Measurements from ENCODE around the gene LRRC52.

The LRRC52 gene

GRCh38 chr1:165524639-165525285, 19.0 kb upstream of the LRRC52 start:
- intact Hi-C loops (cut with micrococcal nuclease) = no loop called here

GRCh38 chr1:165525708-165526107, 18.1 kb upstream of the LRRC52 start:
- H3K27me3 Mint-ChIP-seq = peaks cover 13% of the 10 kb centered on the region
- no peak overlapping the region for H3K27ac Mint-ChIP-seq

More at GRCh38 chr1:165524639-165525285, 19.0 kb upstream of the LRRC52 start:
- Mint-ChIP-seq H3K4me1 (ENCODE audit: low read depth) (no peaks in the 10 kb centered on the region), H3K36me3 (ENCODE audit: low read depth) (no peaks in the 10 kb centered on the region), H3K27ac (no peak overlapping the region), H3K27me3 (peaks cover 11% of the 10 kb centered on the region), H3K9me3 (peaks cover 29% of the 10 kb centered on the region), H3K4me3 (no peak overlapping the region)

GRCh38 chr1:165527251-165528007, 16.4 kb upstream of the LRRC52 start:
- Mint-ChIP-seq H3K9me3 (peaks cover 4% of the 10 kb centered on the region), H3K27me3 (peaks cover 19% of the 10 kb centered on the region), H3K36me3 (ENCODE audit: low read depth) (no peaks in the 10 kb centered on the region), H3K4me3 (no peak overlapping the region), H3K4me1 (ENCODE audit: low read depth) (no peaks in the 10 kb centered on the region), H3K27ac (no peak overlapping the region)
- intact Hi-C loops (cut with micrococcal nuclease) = no loop called here

More at GRCh38 chr1:165525708-165526107, 18.1 kb upstream of the LRRC52 start:
- Mint-ChIP-seq H3K9me3 (peaks cover 21% of the 10 kb centered on the region), H3K36me3 (ENCODE audit: low read depth) (no peaks in the 10 kb centered on the region), H3K4me1 (ENCODE audit: low read depth) (no peaks in the 10 kb centered on the region), H3K4me3 (no peak overlapping the region)
- intact Hi-C loops (cut with micrococcal nuclease) = no loop called here

GRCh38 chr1:165531021-165531420, 12.8 kb upstream of the LRRC52 start:
- peaks cover 15% of the 10 kb centered on the region for H3K27me3 Mint-ChIP-seq
- no peaks in the 10 kb centered on the region for H3K9me3 Mint-ChIP-seq
- no peaks in the 10 kb centered on the region for H3K4me1 Mint-ChIP-seq (ENCODE audit: low read depth)
- intact Hi-C loops (cut with micrococcal nuclease) = no loop called here
- H3K27ac Mint-ChIP-seq = no peak overlapping the region
- H3K4me3 Mint-ChIP-seq = no peak overlapping the region
- H3K36me3 Mint-ChIP-seq (ENCODE audit: low read depth) = no peaks in the 10 kb centered on the region

GRCh38 chr1:165532053-165532452, 11.7 kb upstream of the LRRC52 start:
- intact Hi-C loops (cut with micrococcal nuclease) = no loop called here
- no peaks in the 10 kb centered on the region for H3K9me3 Mint-ChIP-seq
- no peaks in the 10 kb centered on the region for H3K36me3 Mint-ChIP-seq (ENCODE audit: low read depth)
- H3K27ac Mint-ChIP-seq = no peak overlapping the region
- peaks cover 13% of the 10 kb centered on the region for H3K27me3 Mint-ChIP-seq
- peaks cover 3% of the 10 kb centered on the region for H3K4me1 Mint-ChIP-seq (ENCODE audit: low read depth)
- no peak overlapping the region for H3K4me3 Mint-ChIP-seq

GRCh38 chr1:165533254-165533653, 10.5 kb upstream of the LRRC52 start:
- Mint-ChIP-seq H3K36me3 (ENCODE audit: low read depth) (no peaks in the 10 kb centered on the region), H3K4me1 (ENCODE audit: low read depth) (peaks cover 15% of the 10 kb centered on the region), H3K27ac (no peak overlapping the region), H3K9me3 (no peaks in the 10 kb centered on the region), H3K27me3 (peaks cover 13% of the 10 kb centered on the region), H3K4me3 (no peak overlapping the region)
- intact Hi-C loops (cut with micrococcal nuclease) = no loop called here

GRCh38 chr1:165536016-165536415, 7.8 kb upstream of the LRRC52 start:
- H3K27me3 Mint-ChIP-seq = peaks cover 13% of the 10 kb centered on the region
- H3K4me3 Mint-ChIP-seq = no peak overlapping the region
- intact Hi-C loops (cut with micrococcal nuclease) = no loop called here

GRCh38 chr1:165537356-165538109, 6.3 kb upstream of the LRRC52 start:
- Mint-ChIP-seq H3K27ac (no peak overlapping the region), H3K4me3 (no peak overlapping the region), H3K27me3 (peaks cover 13% of the 10 kb centered on the region), H3K36me3 (ENCODE audit: low read depth) (no peaks in the 10 kb centered on the region), H3K9me3 (no peaks in the 10 kb centered on the region), H3K4me1 (ENCODE audit: low read depth) (peaks cover 20% of the 10 kb centered on the region)
- intact Hi-C loops (cut with micrococcal nuclease) = no loop called here

More at GRCh38 chr1:165536016-165536415, 7.8 kb upstream of the LRRC52 start:
- Mint-ChIP-seq H3K4me1 (ENCODE audit: low read depth) (peaks cover 20% of the 10 kb centered on the region), H3K9me3 (no peaks in the 10 kb centered on the region), H3K27ac (no peak overlapping the region), H3K36me3 (ENCODE audit: low read depth) (no peaks in the 10 kb centered on the region)

- Mint-ChIP-seq H3K36me3 (ENCODE audit: low read depth) (no peaks in the 10 kb centered on the region), H3K9me3 (no peaks in the 10 kb centered on the region), H3K27ac (no peak overlapping the region), H3K27me3 (peaks cover 19% of the 10 kb centered on the region), H3K4me1 (ENCODE audit: low read depth) (peaks cover 20% of the 10 kb centered on the region), H3K4me3 (no peak overlapping the region)
- intact Hi-C loops (cut with micrococcal nuclease) = no loop called here
These were observed 4.5 kb upstream of the LRRC52 start for GRCh38 chr1:165539306-165539705.

- peaks cover 20% of the 10 kb centered on the region for H3K4me1 Mint-ChIP-seq (ENCODE audit: low read depth)
- no peaks in the 10 kb centered on the region for H3K9me3 Mint-ChIP-seq
- H3K36me3 Mint-ChIP-seq (ENCODE audit: low read depth) = no peaks in the 10 kb centered on the region
- no peak overlapping the region for H3K4me3 Mint-ChIP-seq
- intact Hi-C loops (cut with micrococcal nuclease) = no loop called here
- no peak overlapping the region for H3K27ac Mint-ChIP-seq
- H3K27me3 Mint-ChIP-seq = peaks cover 24% of the 10 kb centered on the region
These were observed 3.9 kb upstream of the LRRC52 start for GRCh38 chr1:165539908-165540307.

GRCh38 chr1:165542015-165542631, 1.7 kb upstream of the LRRC52 start:
- Mint-ChIP-seq H3K4me1 (ENCODE audit: low read depth) (peaks cover 16% of the 10 kb centered on the region), H3K9me3 (no peaks in the 10 kb centered on the region), H3K4me3 (no peak overlapping the region), H3K36me3 (ENCODE audit: low read depth) (no peaks in the 10 kb centered on the region), H3K27ac (no peak overlapping the region), H3K27me3 (peaks cover 37% of the 10 kb centered on the region)
- intact Hi-C loops (cut with micrococcal nuclease) = no loop called here

GRCh38 chr1:165542647-165543046, 1.2 kb upstream of the LRRC52 start:
- H3K36me3 Mint-ChIP-seq (ENCODE audit: low read depth) = no peaks in the 10 kb centered on the region
- H3K27ac Mint-ChIP-seq = no peak overlapping the region
- peaks cover 37% of the 10 kb centered on the region for H3K27me3 Mint-ChIP-seq
- peaks cover 11% of the 10 kb centered on the region for H3K4me1 Mint-ChIP-seq (ENCODE audit: low read depth)
- H3K4me3 Mint-ChIP-seq = no peak overlapping the region
- intact Hi-C loops (cut with micrococcal nuclease) = no loop called here
- H3K9me3 Mint-ChIP-seq = no peaks in the 10 kb centered on the region

GRCh38 chr1:165544996-165545395, 1.2 kb downstream of the LRRC52 start:
- Mint-ChIP-seq H3K4me3 (no peak overlapping the region), H3K27ac (no peak overlapping the region), H3K9me3 (no peaks in the 10 kb centered on the region), H3K4me1 (ENCODE audit: low read depth) (no peaks in the 10 kb centered on the region), H3K36me3 (ENCODE audit: low read depth) (no peaks in the 10 kb centered on the region), H3K27me3 (peaks cover 37% of the 10 kb centered on the region)
- intact Hi-C loops (cut with micrococcal nuclease) = no loop called here

GRCh38 chr1:165545974-165546373, 2.2 kb downstream of the LRRC52 start:
- Mint-ChIP-seq H3K9me3 (no peaks in the 10 kb centered on the region), H3K4me3 (no peak overlapping the region), H3K36me3 (ENCODE audit: low read depth) (no peaks in the 10 kb centered on the region), H3K27me3 (peaks cover 35% of the 10 kb centered on the region), H3K4me1 (ENCODE audit: low read depth) (no peaks in the 10 kb centered on the region), H3K27ac (no peak overlapping the region)
- intact Hi-C loops (cut with micrococcal nuclease) = no loop called here
